AG10803 (cell line): ENCODE measurements around the gene RITA1.

Experiments
- DNase-seq: peaks from one replicate; pipeline ENCODE4 v3.0.0; 2010; ENCODE audit warnings: low read depth
- H3K4me3 ChIP-seq: 2 replicates; pipeline ENCODE4 v1.5.1; 2011; ENCODE audit warnings: mild to moderate bottlenecking, low read length, control low read depth
- CTCF ChIP-seq: conservative IDR thresholded peaks from 2 replicates; pipeline ENCODE4 v1.5.1; 2011; ENCODE audit warnings: mild to moderate bottlenecking, low read length, control low read depth, inconsistent platforms

RITA1 gene

GRCh38 chr12:113221181-113221996 is 35.9 kb downstream of the RITA1 start, which contains the start of gene TPCN1:
TPCN1 (plus strand) TSS chr12:113221464; CDS start chr12:113226853, 5,389 bp downstream.
- DNase-seq: peak; percentile 100
- no peak for TF ChIP-seq CTCF
- peak within 1 kb of the TSS; percentile 90 for H3K4me3 ChIP-seq

- no peak for TF ChIP-seq CTCF
- H3K4me3 ChIP-seq: peak overlapping the region; percentile 90
- DNase-seq: no peak
Measured at GRCh38 chr12:113221997-113222729, 36.6 kb downstream of the RITA1 start.

GRCh38 chr12:113222730-113223531 is 37.4 kb downstream of the RITA1 start:
- TF ChIP-seq CTCF: no peak
- H3K4me3 ChIP-seq: peak overlapping the region; percentile 90
- DNase-seq: peak; percentile 88

GRCh38 chr12:113224955-113225354 is 39.4 kb downstream of the RITA1 start:
- DNase-seq: no peak
- TF ChIP-seq CTCF: no peak
- no peak overlapping the region for H3K4me3 ChIP-seq

GRCh38 chr12:113226696-113227568 is 41.4 kb downstream of the RITA1 start:
- TF ChIP-seq CTCF: no peak
- DNase-seq: no peak

GRCh38 chr12:113227686-113228391 is 42.3 kb downstream of the RITA1 start:
- TF ChIP-seq CTCF: no peak
- no peak overlapping the region for H3K4me3 ChIP-seq
- no peak for DNase-seq

More at GRCh38 chr12:113226696-113227568, 41.4 kb downstream of the RITA1 start:
- H3K4me3 ChIP-seq: no peak overlapping the region
